ENCODE measurements around the gene WWC1. TPM values are rescaled to one million over a fixed set of nuclear protein-coding genes. Genes with fewer than 3 reads are reported as not detected.

The WWC1 gene
- total RNA-seq, 2 experiments from 2014 or later, result 1.0 to 1.3 TPM

GRCh38 chr5:168288349-168289245 lies 2.8 kb upstream of the WWC1 start:
- Histone ChIP-seq H3K4me1 (ENCODE audit: insufficient read depth, low read length) (peaks cover 17% of the 10 kb centered on the region), H3K27ac (ENCODE audit: low read depth in 1 of 2, low read length in 2 of 2) (no peak overlapping the region), H3K36me3 (ENCODE audit: insufficient read depth, low read length) (no peaks in the 10 kb centered on the region), H3K27me3 (ENCODE audit: control insufficient read depth in 1 of 2, insufficient read depth in 2 of 2, low read length in 2 of 2) (peaks cover 12 to 13% of the 10 kb centered on the region in 2 experiments), H3K4me3 (ENCODE audit: low read length) (no peak overlapping the region), H3K9me3 (ENCODE audit: control insufficient read depth in 1 of 2, insufficient read depth in 1 of 2, low read length in 2 of 2) (peaks cover 4 to 13% of the 10 kb centered on the region in 2 experiments)
- ChIA-PET POLR2A (no interaction called here), CTCF (no interaction called here)
- Mint-ChIP-seq H3K9me3 (peaks cover 8% of the 10 kb centered on the region), H3K36me3 (ENCODE audit: low read depth) (no peaks in the 10 kb centered on the region), H3K27me3 (peaks cover 49% of the 10 kb centered on the region), H3K4me1 (ENCODE audit: low read depth) (peaks cover 19% of the 10 kb centered on the region), H3K4me3 (no peak overlapping the region), H3K27ac (no peak overlapping the region)
- no peak for ATAC-seq (ENCODE audit: poor library complexity)
- no peak for DNase-seq
- intact Hi-C loops (cut with DNase I, micrococcal nuclease), result no loop called here
- TF ChIP-seq, protein P1, sequence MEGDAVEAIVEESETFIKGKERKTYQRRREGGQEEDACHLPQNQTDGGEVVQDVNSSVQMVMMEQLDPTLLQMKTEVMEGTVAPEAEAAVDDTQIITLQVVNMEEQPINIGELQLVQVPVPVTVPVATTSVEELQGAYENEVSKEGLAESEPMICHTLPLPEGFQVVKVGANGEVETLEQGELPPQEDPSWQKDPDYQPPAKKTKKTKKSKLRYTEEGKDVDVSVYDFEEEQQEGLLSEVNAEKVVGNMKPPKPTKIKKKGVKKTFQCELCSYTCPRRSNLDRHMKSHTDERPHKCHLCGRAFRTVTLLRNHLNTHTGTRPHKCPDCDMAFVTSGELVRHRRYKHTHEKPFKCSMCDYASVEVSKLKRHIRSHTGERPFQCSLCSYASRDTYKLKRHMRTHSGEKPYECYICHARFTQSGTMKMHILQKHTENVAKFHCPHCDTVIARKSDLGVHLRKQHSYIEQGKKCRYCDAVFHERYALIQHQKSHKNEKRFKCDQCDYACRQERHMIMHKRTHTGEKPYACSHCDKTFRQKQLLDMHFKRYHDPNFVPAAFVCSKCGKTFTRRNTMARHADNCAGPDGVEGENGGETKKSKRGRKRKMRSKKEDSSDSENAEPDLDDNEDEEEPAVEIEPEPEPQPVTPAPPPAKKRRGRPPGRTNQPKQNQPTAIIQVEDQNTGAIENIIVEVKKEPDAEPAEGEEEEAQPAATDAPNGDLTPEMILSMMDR (IDR thresholded peaks at IDR 0.05), result no peak

DNA sequence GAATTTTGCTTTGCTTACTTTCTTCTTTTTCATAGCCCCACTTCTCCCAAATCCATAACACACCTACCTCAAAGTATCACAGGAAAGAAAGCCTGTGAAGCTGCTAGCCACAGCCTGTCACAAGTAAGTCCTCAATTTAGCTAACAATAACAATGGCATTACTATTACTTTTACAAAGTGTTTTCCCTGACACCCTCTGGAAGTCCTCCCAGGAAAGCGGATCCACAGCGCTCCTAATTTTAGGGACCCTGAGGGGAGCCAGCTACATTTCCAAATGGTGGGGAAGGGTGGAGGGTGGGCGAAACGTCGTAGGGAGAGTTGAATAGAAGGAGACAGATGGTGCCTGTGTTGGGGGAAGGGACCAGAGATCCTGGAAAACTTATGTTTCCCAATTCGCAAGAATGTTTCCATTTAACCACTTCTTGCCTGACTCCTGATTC lies 523 bp upstream of the WWC1 start:
- CTCF ChIA-PET, result no interaction called here
- intact Hi-C loops (cut with DNase I, micrococcal nuclease), result loop anchor here in 1 of 2 experiments (5.0 kb wide), 1 partner anchor 191 kb away; no protein-coding TSS in a partner anchor

GRCh38 chr5:168291964-168292785 lies 730 bp downstream of the WWC1 start:
- DNase-seq (peak in 3 of 14 experiments; percentile 8 to 42 (median 15)), ATAC-seq (ENCODE audit: poor library complexity) (no peak)
- Histone ChIP-seq H3K27me3 (ENCODE audit: control insufficient read depth in 1 of 2, insufficient read depth in 2 of 2, low read length in 2 of 2) (peaks cover 14 to 30% of the 10 kb centered on the region in 2 experiments), H3K36me3 (ENCODE audit: insufficient read depth, low read length) (no peaks in the 10 kb centered on the region), H3K4me1 (ENCODE audit: insufficient read depth, low read length) (peaks cover 17% of the 10 kb centered on the region), H3K27ac (ENCODE audit: low read depth in 1 of 2, low read length in 2 of 2) (no peak overlapping the region), H3K9me3 (ENCODE audit: control insufficient read depth in 1 of 2, insufficient read depth in 1 of 2, low read length in 2 of 2) (no peaks in the 10 kb centered on the region), H3K4me3 (ENCODE audit: low read length) (peak overlapping the region; percentile 24)
- no peaks in the 10 kb centered on the region for H3K36me3 Mint-ChIP-seq (ENCODE audit: low read depth)
- H3K27me3 Mint-ChIP-seq, result peaks cover 59% of the 10 kb centered on the region
- peak overlapping the region; percentile 60 for H3K4me3 Mint-ChIP-seq
- POLR2A ChIA-PET, result interaction anchor here (0.6 to 1.3 kb wide), 2 partner anchors 85 to 1291 kb away, joined by 3 read pairs; partner anchors contain the start of gene SPDL1
- TF ChIP-seq, protein P1 (IDR thresholded peaks at IDR 0.05), result no peak
- H3K27ac Mint-ChIP-seq, result no peak overlapping the region
- H3K9me3 Mint-ChIP-seq, result peaks cover 2% of the 10 kb centered on the region
- intact Hi-C loops (cut with DNase I, micrococcal nuclease), result loop anchor here in 1 of 2 experiments (5.0 kb wide), 1 partner anchor 190 kb away; no protein-coding TSS in a partner anchor
- CTCF ChIA-PET, result no interaction called here
- H3K4me1 Mint-ChIP-seq (ENCODE audit: low read depth), result peaks cover 19% of the 10 kb centered on the region

More for the DNA sequence above, 523 bp upstream of the WWC1 start:
- Histone ChIP-seq H3K4me1 (ENCODE audit: insufficient read depth, low read length) (peaks cover 17% of the 10 kb centered on the region), H3K27me3 (ENCODE audit: control insufficient read depth in 1 of 2, insufficient read depth in 2 of 2, low read length in 2 of 2) (peaks cover 15 to 30% of the 10 kb centered on the region in 2 experiments), H3K36me3 (ENCODE audit: insufficient read depth, low read length) (no peaks in the 10 kb centered on the region), H3K27ac (ENCODE audit: low read depth in 1 of 2, low read length in 2 of 2) (no peak overlapping the region), H3K4me3 (ENCODE audit: low read length) (peak overlapping the region; percentile 22), H3K9me3 (ENCODE audit: control insufficient read depth in 1 of 2, insufficient read depth in 1 of 2, low read length in 2 of 2) (no peaks in the 10 kb centered on the region)
- DNase-seq (no peak), ATAC-seq (ENCODE audit: poor library complexity) (no peak)
- peak overlapping the region; percentile 76 for H3K4me3 Mint-ChIP-seq
- TF ChIP-seq, protein P1 (IDR thresholded peaks at IDR 0.05), result no peak
- H3K36me3 Mint-ChIP-seq (ENCODE audit: low read depth), result no peaks in the 10 kb centered on the region
- peaks cover 3% of the 10 kb centered on the region for H3K9me3 Mint-ChIP-seq
- POLR2A ChIA-PET, result no interaction called here
- no peak overlapping the region for H3K27ac Mint-ChIP-seq
- H3K4me1 Mint-ChIP-seq (ENCODE audit: low read depth), result peaks cover 19% of the 10 kb centered on the region
- H3K27me3 Mint-ChIP-seq, result peaks cover 67% of the 10 kb centered on the region
